GM12872 (cell line): ENCODE data around the gene LRP1B.

Source experiments
- CTCF ChIP-seq: IDR thresholded peaks from 3 replicates; pipeline ENCODE4 v1.5.1; 2011; ENCODE audit warnings: low read depth, mild to moderate bottlenecking, low read length, moderate library complexity; ENCODE audit not compliant: insufficient read depth

Gene LRP1B

GRCh38 chr2:141805302-141805701 is 325.5 kb downstream of the LRP1B start:
- TF ChIP-seq CTCF: no peak

- no peak for TF ChIP-seq CTCF
These were observed 334.4 kb downstream of the LRP1B start for GRCh38 chr2:141796449-141796848.

GRCh38 chr2:141791521-141791920 is 339.3 kb downstream of the LRP1B start:
- TF ChIP-seq CTCF: no peak

- TF ChIP-seq CTCF: no peak
These were observed 348.2 kb downstream of the LRP1B start for GRCh38 chr2:141782574-141782973.

GRCh38 chr2:141778315-141778835 is 352.4 kb downstream of the LRP1B start:
- no peak for TF ChIP-seq CTCF

GRCh38 chr2:141770530-141770929 is 360.3 kb downstream of the LRP1B start:
- no peak for TF ChIP-seq CTCF

- TF ChIP-seq CTCF: no peak
These were observed 363.1 kb downstream of the LRP1B start for GRCh38 chr2:141767691-141768090.
